ENCODE results near the gene ZBTB16. TPM values are rescaled to one million over a fixed set of nuclear protein-coding genes. Genes with fewer than 3 reads are reported as not detected.

The ZBTB16 gene
- total and polyA plus RNA-seq, 7 experiments from 2014 or later, result 3.0 to 22.1 (median 7.2) TPM

DNA sequence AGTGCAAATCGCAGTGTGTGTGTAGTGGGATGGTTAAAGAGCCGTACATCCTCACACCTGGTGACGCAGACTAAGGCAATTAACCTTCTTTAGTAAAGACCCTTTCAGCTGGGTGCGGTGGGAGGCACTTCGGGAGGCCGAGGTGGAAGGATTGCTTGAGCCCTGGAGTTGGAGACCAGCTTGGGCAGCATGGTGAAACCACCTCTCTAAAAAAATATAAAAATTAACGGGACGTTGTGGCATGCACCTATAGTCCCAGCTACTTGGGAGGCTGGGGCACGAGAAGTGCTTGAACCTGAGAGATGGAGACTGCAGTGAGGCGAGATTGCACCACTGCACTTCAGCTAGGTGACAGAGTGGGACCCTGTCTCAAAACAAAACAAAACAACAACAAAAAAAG is 31.5 kb downstream of the ZBTB16 start:
- ChIA-PET POLR2A (no interaction called here), CTCF (no interaction called here)
- intact Hi-C loops (cut with micrococcal nuclease), result no loop called here
- Mint-ChIP-seq H3K4me3 (no peak overlapping the region), H3K27me3 (peaks cover 0 to 3% (median 0%) of the 10 kb centered on the region in 5 donors), H3K4me1 (peaks cover 6 to 54% (median 19%) of the 10 kb centered on the region in 7 donors), H3K36me3 (peaks cover 0 to 10% (median 4%) of the 10 kb centered on the region in 5 donors), H3K9me3 (peaks cover 0 to 7% (median 0%) of the 10 kb centered on the region in 11 donors), H3K27ac (no peak overlapping the region)
- no peak overlapping the region for H3K27ac ChIP-seq (ENCODE audit: low read depth, low read length)
- no peak for DNase-seq
- peaks cover 0 to 10% of the 10 kb centered on the region in 2 donors for H3K4me1 ChIP-seq (ENCODE audit: control insufficient read depth in 2 of 2, insufficient read depth in 2 of 2, low read length in 2 of 2)
- ATAC-seq, result no peak
- no peak overlapping the region for H3K4me3 ChIP-seq (ENCODE audit: low read length)
- no peaks in the 10 kb centered on the region for H3K9me3 ChIP-seq (ENCODE audit: control insufficient read depth in 2 of 3, low read length in 3 of 3)
- no peaks in the 10 kb centered on the region for H3K36me3 ChIP-seq (ENCODE audit: control insufficient read depth in 2 of 3, insufficient read depth in 3 of 3, low read length in 3 of 3)
- H3K27me3 ChIP-seq (ENCODE audit: control insufficient read depth in 2 of 2, insufficient read depth in 2 of 2, low read length in 2 of 2), result no peaks in the 10 kb centered on the region

DNA sequence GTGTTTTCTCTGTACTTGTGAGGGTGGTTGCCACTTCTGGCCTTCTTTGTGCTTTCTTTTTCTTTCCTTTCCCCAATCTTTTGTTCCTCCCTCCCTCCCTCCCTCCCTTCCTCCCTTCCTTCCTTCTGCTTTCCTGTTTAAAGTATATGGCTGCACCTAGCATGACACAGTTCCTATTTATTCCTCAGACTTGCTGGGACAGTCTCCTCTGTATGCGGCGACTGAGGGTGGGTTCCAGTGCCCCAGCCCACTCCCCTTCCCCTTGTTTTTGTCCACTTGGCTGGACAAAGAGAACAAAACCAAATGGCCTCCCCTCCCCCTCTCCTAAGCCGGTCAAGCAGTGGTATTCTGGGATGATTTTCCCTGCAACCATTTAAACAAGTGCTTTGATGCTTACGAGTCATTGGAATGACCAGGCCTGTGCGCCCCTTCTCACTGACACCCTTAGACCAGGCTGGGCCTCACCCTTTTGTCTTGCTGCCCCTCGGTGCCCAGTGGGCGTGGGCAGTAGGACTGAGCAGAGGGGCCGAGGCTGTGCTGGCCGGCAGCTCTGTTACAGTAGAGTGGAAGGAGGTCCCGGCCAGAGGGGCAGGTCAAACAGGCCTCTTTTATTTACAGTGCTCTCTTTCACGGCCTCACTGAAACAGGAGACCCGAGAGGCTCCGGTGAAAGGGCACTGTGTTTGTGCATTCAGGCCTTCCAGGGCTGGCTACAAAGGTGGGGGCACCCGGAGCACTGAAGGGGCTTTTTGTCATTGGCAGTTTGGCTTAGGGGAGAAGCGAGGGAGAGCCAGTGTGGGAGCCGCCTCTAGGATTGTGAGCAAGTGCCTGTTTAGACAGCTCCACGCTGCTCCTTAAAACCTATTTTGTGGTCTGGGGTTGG is 32.2 kb downstream of the ZBTB16 start:
- no peaks in the 10 kb centered on the region for H3K36me3 ChIP-seq (ENCODE audit: control insufficient read depth in 2 of 3, insufficient read depth in 3 of 3, low read length in 3 of 3)
- H3K9me3 ChIP-seq (ENCODE audit: control insufficient read depth in 2 of 3, low read length in 3 of 3), result no peaks in the 10 kb centered on the region
- peaks cover 0 to 9% of the 10 kb centered on the region in 2 donors for H3K4me1 ChIP-seq (ENCODE audit: control insufficient read depth in 2 of 2, insufficient read depth in 2 of 2, low read length in 2 of 2)
- ChIA-PET CTCF (no interaction called here), POLR2A (no interaction called here)
- Mint-ChIP-seq H3K4me1 (peaks cover 6 to 54% (median 18%) of the 10 kb centered on the region in 7 donors), H3K27ac (peak overlapping the region in 1 of 9 donors; percentile 36), H3K9me3 (peaks cover 0 to 7% (median 0%) of the 10 kb centered on the region in 11 donors), H3K4me3 (no peak overlapping the region), H3K27me3 (peaks cover 0 to 9% (median 0%) of the 10 kb centered on the region in 5 donors), H3K36me3 (peaks cover 0 to 10% (median 4%) of the 10 kb centered on the region in 5 donors)
- DNase-seq (no peak), ATAC-seq (no peak)
- no peaks in the 10 kb centered on the region for H3K27me3 ChIP-seq (ENCODE audit: control insufficient read depth in 2 of 2, insufficient read depth in 2 of 2, low read length in 2 of 2)
- H3K27ac ChIP-seq (ENCODE audit: low read depth, low read length), result no peak overlapping the region
- H3K4me3 ChIP-seq (ENCODE audit: low read length), result no peak overlapping the region
- intact Hi-C loops (cut with micrococcal nuclease), result no loop called here

DNA sequence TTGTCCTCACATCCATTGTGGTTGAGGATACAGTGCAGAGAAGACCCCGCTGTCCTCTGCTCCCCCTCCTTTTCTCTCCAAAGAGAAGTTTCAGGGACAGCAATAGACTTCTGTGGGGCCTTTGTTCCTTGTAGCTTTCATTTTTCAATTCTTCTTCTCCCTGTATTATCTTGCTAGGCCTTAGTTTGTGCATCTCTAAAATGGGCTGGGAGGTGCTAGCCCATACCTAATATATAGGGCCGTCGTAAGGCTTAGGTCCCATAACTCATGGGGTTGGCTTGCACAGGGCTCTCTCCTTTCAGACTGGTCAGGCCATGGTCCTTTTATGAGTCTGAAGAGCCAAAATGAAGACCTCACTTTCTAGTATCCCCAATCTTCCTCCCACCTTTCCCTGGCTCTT is 33.0 kb downstream of the ZBTB16 start:
- Histone ChIP-seq H3K4me1 (ENCODE audit: control insufficient read depth in 2 of 2, insufficient read depth in 2 of 2, low read length in 2 of 2) (peaks cover 0 to 2% of the 10 kb centered on the region in 2 donors), H3K36me3 (ENCODE audit: control insufficient read depth in 2 of 3, insufficient read depth in 3 of 3, low read length in 3 of 3) (no peaks in the 10 kb centered on the region), H3K27me3 (ENCODE audit: control insufficient read depth in 2 of 2, insufficient read depth in 2 of 2, low read length in 2 of 2) (no peaks in the 10 kb centered on the region), H3K4me3 (ENCODE audit: low read length) (no peak overlapping the region), H3K9me3 (ENCODE audit: control insufficient read depth in 2 of 3, low read length in 3 of 3) (no peaks in the 10 kb centered on the region), H3K27ac (ENCODE audit: low read depth, low read length) (no peak overlapping the region)
- Mint-ChIP-seq H3K36me3 (peaks cover 0 to 6% (median 3%) of the 10 kb centered on the region in 5 donors), H3K9me3 (peaks cover 0 to 4% (median 0%) of the 10 kb centered on the region in 11 donors), H3K4me1 (peaks cover 5 to 51% (median 13%) of the 10 kb centered on the region in 7 donors), H3K4me3 (no peak overlapping the region), H3K27ac (peak overlapping the region in 1 of 9 donors; percentile 21), H3K27me3 (peaks cover 0 to 13% (median 0%) of the 10 kb centered on the region in 5 donors)
- no peak for ATAC-seq
- DNase-seq, result no peak
- intact Hi-C loops (cut with micrococcal nuclease), result no loop called here
- POLR2A ChIA-PET, result no interaction called here
- CTCF ChIA-PET, result no interaction called here

DNA sequence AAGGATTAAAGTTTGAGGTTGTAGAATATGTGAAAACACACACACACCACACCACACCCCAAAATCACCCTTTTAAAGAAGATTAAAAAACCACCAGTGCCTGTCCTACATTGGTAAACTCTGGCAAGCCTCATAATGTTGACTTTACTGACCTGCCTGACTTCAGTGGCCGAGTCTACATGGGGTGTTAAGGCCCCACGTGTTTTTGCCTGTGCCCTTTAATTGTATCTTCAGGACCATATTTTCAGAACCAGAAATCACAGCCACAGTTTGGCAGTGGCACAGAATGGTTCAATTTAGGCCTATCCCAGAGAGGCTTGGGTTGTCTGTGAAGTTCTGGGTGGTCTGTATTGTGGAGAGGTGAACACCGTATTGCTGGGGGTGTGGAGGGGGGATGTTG is 33.4 kb downstream of the ZBTB16 start:
- H3K27ac Mint-ChIP-seq, result no peak overlapping the region
- peaks cover 0 to 17% (median 0%) of the 10 kb centered on the region in 5 donors for H3K27me3 Mint-ChIP-seq
- H3K9me3 Mint-ChIP-seq, result no peaks in the 10 kb centered on the region
- peaks cover under 1 to 50% (median 9%) of the 10 kb centered on the region in 7 donors for H3K4me1 Mint-ChIP-seq
- Histone ChIP-seq H3K4me1 (ENCODE audit: control insufficient read depth in 2 of 2, insufficient read depth in 2 of 2, low read length in 2 of 2) (no peaks in the 10 kb centered on the region), H3K27ac (ENCODE audit: low read depth, low read length) (no peak overlapping the region), H3K4me3 (ENCODE audit: low read length) (no peak overlapping the region), H3K36me3 (ENCODE audit: control insufficient read depth in 2 of 3, insufficient read depth in 3 of 3, low read length in 3 of 3) (no peaks in the 10 kb centered on the region), H3K27me3 (ENCODE audit: control insufficient read depth in 2 of 2, insufficient read depth in 2 of 2, low read length in 2 of 2) (no peaks in the 10 kb centered on the region), H3K9me3 (ENCODE audit: control insufficient read depth in 2 of 3, low read length in 3 of 3) (no peaks in the 10 kb centered on the region)
- intact Hi-C loops (cut with micrococcal nuclease), result no loop called here
- H3K36me3 Mint-ChIP-seq, result peaks cover 0 to 6% (median 3%) of the 10 kb centered on the region in 5 donors
- ChIA-PET CTCF (no interaction called here), POLR2A (no interaction called here)
- no peak for ATAC-seq
- DNase-seq, result no peak
- H3K4me3 Mint-ChIP-seq, result no peak overlapping the region

DNA sequence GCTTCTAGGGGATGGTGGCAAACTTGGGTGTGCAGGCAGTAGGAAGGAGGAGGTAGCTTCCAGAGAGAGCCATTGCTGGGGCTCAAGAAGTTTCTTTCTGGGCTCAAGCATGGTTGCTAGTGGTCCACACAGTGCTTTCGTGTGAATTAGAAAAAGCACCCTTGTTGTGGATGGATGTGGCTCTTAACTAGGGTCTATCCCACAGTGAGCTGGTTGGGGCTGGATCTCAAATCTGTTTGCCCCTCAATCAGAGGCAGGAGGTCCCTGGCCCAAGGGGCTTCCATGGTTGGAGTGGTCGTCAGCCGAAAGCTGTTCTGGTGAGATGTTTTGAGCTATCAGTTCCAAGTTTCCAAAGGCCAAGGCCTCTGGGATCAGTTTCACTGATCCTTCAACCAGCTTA is 35.0 kb downstream of the ZBTB16 start:
- no peak overlapping the region for H3K27ac Mint-ChIP-seq
- CTCF ChIA-PET, result no interaction called here
- ATAC-seq, result no peak

DNA sequence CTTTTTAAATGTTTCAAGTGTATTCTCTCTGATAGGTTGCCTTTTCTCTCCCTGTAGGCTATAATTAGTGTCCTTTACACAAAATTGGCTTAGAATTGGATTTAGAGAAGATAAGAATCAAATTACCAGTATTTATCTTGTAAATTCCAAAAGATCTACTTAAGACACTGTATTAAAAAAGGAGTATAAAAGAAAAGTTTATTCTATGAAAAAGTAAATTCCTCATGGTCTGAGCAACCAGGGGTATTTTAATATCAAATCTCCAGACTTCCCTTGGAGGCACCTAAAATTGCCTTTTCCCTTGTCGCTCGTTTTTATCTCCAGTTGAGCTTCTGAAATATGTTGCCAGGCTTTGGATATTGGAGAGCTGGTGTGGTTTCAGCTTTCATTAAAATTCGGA is 36.4 kb downstream of the ZBTB16 start:
- no peaks in the 10 kb centered on the region for H3K9me3 Mint-ChIP-seq
- H3K27me3 ChIP-seq (ENCODE audit: control insufficient read depth in 2 of 2, insufficient read depth in 2 of 2, low read length in 2 of 2), result no peaks in the 10 kb centered on the region
- H3K4me3 Mint-ChIP-seq, result no peak overlapping the region
- peaks cover 0 to 29% (median 0%) of the 10 kb centered on the region in 5 donors for H3K27me3 Mint-ChIP-seq
- peaks cover 0 to 6% (median 3%) of the 10 kb centered on the region in 5 donors for H3K36me3 Mint-ChIP-seq
- ATAC-seq (no peak), DNase-seq (no peak)
- H3K9me3 ChIP-seq (ENCODE audit: control insufficient read depth in 2 of 3, low read length in 3 of 3), result no peaks in the 10 kb centered on the region
- H3K4me1 Mint-ChIP-seq, result peaks cover 0 to 60% (median 20%) of the 10 kb centered on the region in 7 donors
- H3K27ac Mint-ChIP-seq, result peak overlapping the region in 2 of 9 donors; percentile 14 to 18
- intact Hi-C loops (cut with micrococcal nuclease), result no loop called here
- H3K4me3 ChIP-seq (ENCODE audit: low read length), result no peak overlapping the region
- no peak overlapping the region for H3K27ac ChIP-seq (ENCODE audit: low read depth, low read length)
- H3K36me3 ChIP-seq (ENCODE audit: control insufficient read depth in 2 of 3, insufficient read depth in 3 of 3, low read length in 3 of 3), result no peaks in the 10 kb centered on the region
- POLR2A ChIA-PET, result interaction anchor here (1.5 kb wide), 1 partner anchor 35 kb away, joined by 4 read pairs; no protein-coding TSS in a partner anchor
- H3K4me1 ChIP-seq (ENCODE audit: control insufficient read depth in 2 of 2, insufficient read depth in 2 of 2, low read length in 2 of 2), result no peaks in the 10 kb centered on the region
- CTCF ChIA-PET, result no interaction called here

More for the DNA sequence above, 35.0 kb downstream of the ZBTB16 start:
- no peak for DNase-seq
- no peaks in the 10 kb centered on the region for H3K27me3 ChIP-seq (ENCODE audit: control insufficient read depth in 2 of 2, insufficient read depth in 2 of 2, low read length in 2 of 2)
- no peaks in the 10 kb centered on the region for H3K9me3 Mint-ChIP-seq
- no peak overlapping the region for H3K27ac ChIP-seq (ENCODE audit: low read depth, low read length)
- intact Hi-C loops (cut with micrococcal nuclease), result no loop called here
- H3K4me3 Mint-ChIP-seq, result no peak overlapping the region
- H3K27me3 Mint-ChIP-seq, result peaks cover 0 to 22% (median 0%) of the 10 kb centered on the region in 5 donors
- H3K36me3 Mint-ChIP-seq, result peaks cover 0 to 6% (median 3%) of the 10 kb centered on the region in 5 donors
- peaks cover 0 to 58% (median 14%) of the 10 kb centered on the region in 7 donors for H3K4me1 Mint-ChIP-seq
- no peaks in the 10 kb centered on the region for H3K4me1 ChIP-seq (ENCODE audit: control insufficient read depth in 2 of 2, insufficient read depth in 2 of 2, low read length in 2 of 2)
- H3K36me3 ChIP-seq (ENCODE audit: control insufficient read depth in 2 of 3, insufficient read depth in 3 of 3, low read length in 3 of 3), result no peaks in the 10 kb centered on the region
- no peaks in the 10 kb centered on the region for H3K9me3 ChIP-seq (ENCODE audit: control insufficient read depth in 2 of 3, low read length in 3 of 3)
- H3K4me3 ChIP-seq (ENCODE audit: low read length), result no peak overlapping the region
- POLR2A ChIA-PET, result no interaction called here

All from naive thymus-derived CD4-positive, alpha-beta T cell (primary cell).